Measurements from ENCODE around the gene TENM4.
"Not testable (repeated sequence)": the region's sequence is repeated elsewhere in the genome, so short reads cannot be mapped to it uniquely, and the experiment has no call there.

Gene TENM4

GRCh38 chr11:79255965-79256364, 184.9 kb downstream of the TENM4 start:
- no peak for DNase-seq

DNA sequence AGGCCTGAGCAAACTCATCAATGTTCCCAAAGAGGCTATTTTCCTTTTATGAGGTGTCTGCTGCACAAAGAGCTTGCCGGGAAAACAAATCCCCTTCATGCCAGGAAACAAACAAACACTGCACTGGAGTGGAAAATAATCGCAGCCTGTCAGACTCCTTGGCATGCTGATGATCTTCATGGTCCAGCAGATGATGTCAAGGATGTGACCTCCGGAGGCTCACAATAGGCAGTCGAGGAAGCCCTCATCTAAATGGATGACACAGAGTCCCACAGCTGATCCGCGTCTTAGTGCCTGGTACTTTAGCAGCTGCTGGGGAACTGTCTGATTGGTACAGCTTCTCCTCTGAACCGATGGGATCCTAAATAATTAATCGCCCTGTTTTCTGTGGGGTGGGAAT, 187.6 kb downstream of the TENM4 start:
- DNase-seq = peak in 54 of 56 donors; percentile 16 to 94 (median 76)

DNA sequence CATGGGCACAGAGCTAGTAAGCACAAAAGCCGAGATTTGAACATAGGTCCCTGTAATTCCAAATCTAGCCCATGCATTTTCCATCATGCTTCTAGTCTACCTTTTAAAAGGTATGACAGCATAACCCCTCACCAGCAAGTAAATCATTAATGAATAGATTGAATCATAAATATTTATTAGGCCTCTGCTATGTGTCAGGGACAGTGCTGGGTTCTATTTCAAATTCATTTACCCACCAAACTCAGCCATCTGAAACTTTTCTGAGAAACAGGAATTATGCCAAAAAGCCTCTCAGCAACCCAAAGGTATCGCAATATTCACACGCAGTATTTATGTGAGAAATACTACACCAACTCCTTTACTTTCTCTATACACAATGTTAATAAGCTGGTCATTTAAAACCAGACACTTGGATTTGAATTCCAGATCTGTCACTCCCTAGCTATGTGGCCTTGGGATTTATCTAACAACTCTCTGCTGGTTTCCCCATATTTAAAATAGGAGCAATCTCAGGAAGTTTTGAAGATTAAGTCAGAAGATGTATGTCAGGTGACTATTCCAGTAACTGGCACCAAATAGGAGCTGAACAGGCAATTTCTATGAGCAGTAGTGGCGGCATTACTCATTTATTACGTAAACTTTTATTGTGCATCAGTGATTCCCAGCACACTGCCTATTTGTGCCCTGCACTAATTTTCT, 191.4 kb downstream of the TENM4 start:
- no peak for DNase-seq

DNA sequence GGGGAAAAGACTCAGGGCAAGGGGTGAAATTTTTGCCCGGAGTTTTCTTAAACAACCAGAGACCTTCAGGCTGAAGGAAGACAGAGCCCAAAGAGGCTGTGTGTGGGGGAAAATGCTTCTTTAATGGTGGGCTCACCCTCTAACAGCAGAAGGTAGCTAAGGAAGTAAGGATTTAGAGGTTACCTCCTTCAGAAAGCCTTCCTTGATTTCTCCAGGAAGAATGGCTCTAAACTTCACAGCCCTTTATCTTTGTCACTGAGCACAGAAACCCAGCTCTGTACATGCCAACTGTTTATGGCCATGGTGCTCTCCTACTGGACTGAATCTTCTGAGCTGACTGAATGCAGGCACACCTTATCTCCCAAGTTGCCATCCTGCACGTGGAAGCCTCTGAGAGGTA, 196.0 kb downstream of the TENM4 start:
- DNase-seq = no peak

DNA sequence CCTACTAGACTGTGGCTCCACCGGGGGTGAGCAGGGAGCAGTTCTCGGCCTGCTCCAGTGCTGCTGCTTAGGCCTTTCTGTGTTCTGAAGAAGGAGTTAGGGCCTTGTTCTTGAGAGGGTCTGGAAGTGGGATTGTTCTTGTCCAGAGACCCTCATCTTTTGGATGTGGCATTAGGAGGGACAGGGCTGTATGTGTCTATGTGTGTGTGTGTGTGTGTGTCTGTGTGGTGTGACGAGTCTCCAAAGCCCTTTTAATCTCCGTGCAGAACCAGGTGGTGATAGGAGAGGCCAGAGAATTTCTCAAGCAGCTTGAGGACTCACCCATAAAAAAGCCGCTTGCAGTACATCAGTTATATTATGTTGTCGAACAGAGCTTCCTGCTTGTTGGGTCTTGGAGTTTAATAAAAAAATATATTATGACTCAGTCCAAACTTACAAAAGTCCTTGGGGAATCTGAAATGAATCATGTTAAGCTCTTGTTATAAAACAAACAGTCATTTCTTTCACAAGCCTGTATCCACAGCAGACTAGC, 196.5 kb downstream of the TENM4 start:
- no peak for DNase-seq

- no peak for DNase-seq
Measured at GRCh38 chr11:79243422-79244210, 197.2 kb downstream of the TENM4 start.

- DNase-seq = no peak
Measured at GRCh38 chr11:79242616-79243015, 198.2 kb downstream of the TENM4 start.

- DNase-seq = no peak
Measured at GRCh38 chr11:79241852-79242241, 199.0 kb downstream of the TENM4 start.

DNA sequence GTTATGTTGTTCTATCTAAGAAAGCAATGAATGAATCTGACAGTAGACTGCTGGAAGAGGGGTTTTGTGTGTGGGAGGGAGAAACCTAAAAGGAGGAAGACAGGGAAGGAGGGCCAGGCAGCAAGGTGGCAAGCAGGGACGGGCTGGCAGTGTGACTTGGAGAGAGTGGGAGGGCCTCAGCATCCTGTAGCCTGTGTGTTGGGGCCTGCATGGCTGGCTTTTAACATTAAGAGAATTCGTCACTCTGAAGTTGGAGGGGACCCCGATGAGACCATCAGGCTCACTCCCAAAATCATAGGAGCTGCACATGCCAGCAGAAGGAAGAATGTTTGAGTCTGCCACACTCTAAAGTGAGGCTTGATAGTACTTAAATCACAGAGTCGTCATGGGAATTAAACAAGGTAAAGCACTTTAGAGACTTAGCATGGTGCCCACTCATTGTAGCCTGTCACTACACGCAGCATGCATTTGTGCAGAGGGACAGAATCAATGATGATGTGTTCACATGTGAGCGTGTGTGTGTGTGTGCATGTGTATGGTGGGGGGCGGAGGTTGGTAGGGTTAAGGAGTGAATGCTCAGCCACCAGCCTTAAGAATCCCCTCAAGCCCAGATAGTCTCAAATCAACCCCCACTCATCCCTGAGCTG, 199.5 kb downstream of the TENM4 start:
- DNase-seq = no peak

DNA sequence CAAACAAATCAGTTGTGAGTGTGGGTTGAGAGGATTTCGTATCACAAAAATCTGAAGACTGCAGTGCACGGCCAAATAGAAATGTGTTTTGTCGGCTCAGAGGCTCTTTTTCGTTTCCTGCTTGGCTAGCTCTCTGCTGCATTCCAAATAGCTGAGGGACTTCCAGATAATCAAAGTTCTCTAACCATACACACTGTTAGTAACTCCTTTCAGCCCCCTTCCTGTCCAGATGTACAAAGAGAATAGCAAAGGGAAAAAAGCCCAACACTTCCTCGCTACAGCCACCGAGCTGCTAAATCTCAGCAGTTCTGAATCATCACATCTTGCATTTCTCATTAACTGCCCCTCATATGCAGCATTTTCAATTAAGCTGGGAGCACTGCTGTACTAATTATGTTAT, 203.1 kb downstream of the TENM4 start:
- no peak for DNase-seq

- DNase-seq = no peak
Measured at GRCh38 chr11:79237091-79237490, 203.7 kb downstream of the TENM4 start.

DNA sequence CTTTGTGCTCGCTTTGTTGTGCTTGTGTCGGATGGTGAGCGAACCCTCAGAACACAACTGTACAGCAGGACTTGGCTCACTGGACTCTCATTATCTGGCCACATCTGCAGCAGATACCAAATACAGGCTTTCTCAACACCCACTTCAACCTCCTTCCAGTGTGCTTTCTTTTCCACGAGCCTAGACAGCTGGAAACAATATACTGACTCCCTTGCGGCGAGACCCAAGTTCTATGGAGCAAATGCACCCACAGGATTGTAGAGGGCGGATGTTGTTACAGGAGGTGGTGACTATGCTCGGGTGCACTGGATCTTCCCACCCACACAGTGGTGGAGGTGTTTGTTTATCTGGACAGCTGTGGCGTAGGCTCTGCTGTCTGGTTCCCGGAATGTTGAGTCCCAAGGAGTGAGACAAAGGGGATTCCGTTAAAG, 204.3 kb downstream of the TENM4 start:
- DNase-seq = no peak

DNA sequence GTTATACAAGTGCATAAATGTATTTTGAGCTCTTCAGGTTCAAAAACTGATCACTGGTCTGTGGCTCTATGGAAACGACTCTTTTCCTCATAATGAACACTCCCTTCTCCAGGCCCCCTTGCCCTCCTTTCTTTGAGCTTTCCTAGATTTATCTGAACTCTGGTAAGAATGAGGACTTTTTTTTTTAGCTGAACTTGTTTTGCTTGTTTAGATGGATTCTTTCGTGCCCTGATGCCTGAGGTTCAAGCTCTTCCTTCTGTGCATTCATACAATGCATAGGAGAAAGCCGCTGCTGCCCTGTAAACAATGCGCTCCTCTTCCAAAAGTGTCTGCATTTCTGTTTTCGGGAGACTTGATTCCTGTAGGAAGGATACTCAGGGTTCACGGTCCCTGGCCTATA, 205.1 kb downstream of the TENM4 start:
- no peak for DNase-seq

- DNase-seq = no peak
Measured at GRCh38 chr11:79232346-79232745, 208.5 kb downstream of the TENM4 start.

DNA sequence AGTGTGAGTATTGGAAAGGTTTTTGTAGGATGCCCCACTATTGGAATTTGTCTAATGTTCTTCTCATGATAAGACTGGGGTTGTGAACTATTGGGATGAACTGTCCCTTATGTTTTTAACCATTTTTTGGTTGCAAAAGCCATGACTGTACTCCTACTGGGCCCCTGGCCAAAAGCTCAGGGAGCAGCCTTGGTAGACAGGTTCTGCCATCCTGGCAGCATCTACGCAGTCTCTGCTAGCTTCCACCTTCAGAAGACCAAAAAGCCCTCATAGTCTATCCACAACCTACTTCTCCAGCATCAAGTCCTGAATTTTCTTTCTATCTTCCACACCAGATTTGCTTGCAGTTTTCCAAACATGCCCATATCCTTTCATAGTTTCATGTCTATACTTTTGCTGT, 211.8 kb downstream of the TENM4 start:
- no peak for DNase-seq

GRCh38 chr11:79227767-79228755, 212.8 kb downstream of the TENM4 start:
- DNase-seq = peak in 2 of 56 donors; percentile 4 to 15

- no peak for DNase-seq
Measured at GRCh38 chr11:79227308-79227707, 213.5 kb downstream of the TENM4 start.

- no peak for DNase-seq
Measured at GRCh38 chr11:79226126-79226525, 214.7 kb downstream of the TENM4 start.

GRCh38 chr11:79222163-79222562, 218.7 kb downstream of the TENM4 start:
- not testable (repeated sequence) for DNase-seq

DNA sequence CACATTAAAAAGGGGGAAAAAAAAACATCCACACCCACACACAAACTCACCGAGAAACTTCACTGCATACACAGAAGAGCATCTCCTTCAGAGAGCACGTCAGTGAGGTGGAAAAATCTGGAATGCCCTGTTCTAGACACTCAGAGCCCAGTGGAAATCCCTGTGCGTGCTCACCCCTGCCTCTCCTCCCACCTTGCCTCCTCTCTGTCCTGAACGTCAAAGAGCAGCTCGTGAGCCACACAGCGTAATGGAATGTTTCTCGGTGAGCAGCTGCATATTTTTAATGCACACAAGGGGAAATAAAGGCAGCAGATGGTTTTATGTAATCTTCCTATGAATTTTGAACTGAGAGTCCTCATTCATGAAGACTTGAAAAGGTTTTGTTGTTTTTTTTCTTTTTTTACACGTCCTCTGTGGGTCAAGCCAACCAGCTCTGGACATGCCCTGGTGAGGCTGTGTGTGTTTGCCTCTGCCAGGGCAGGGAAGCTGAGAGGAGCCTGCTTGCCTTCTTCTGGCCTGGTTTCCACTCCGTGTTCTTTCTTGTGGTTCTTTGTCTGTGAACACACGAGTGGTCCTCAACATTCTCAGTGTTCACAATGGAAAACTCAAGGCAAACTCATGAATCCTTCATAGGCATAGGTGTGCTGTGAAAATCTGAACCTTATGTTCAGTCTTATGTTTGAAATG, 219.2 kb downstream of the TENM4 start:
- DNase-seq = no peak

All from nucleus accumbens (tissue), 56 donors.